ENCODE data around the gene USP1.

GRCh38 chr1:62433861-62434617, 2.8 kb upstream of the USP1 start:
- TF ChIP-seq CTCF (IDR thresholded peaks at IDR 0.05) = no peak
- no peak for TF ChIP-seq ZFX (IDR thresholded peaks at IDR 0.05; ENCODE audit: borderline replicate concordance)

Data from 22Rv1 (cell line).